ENCODE measurements around the gene HES5.

The HES5 gene

DNA sequence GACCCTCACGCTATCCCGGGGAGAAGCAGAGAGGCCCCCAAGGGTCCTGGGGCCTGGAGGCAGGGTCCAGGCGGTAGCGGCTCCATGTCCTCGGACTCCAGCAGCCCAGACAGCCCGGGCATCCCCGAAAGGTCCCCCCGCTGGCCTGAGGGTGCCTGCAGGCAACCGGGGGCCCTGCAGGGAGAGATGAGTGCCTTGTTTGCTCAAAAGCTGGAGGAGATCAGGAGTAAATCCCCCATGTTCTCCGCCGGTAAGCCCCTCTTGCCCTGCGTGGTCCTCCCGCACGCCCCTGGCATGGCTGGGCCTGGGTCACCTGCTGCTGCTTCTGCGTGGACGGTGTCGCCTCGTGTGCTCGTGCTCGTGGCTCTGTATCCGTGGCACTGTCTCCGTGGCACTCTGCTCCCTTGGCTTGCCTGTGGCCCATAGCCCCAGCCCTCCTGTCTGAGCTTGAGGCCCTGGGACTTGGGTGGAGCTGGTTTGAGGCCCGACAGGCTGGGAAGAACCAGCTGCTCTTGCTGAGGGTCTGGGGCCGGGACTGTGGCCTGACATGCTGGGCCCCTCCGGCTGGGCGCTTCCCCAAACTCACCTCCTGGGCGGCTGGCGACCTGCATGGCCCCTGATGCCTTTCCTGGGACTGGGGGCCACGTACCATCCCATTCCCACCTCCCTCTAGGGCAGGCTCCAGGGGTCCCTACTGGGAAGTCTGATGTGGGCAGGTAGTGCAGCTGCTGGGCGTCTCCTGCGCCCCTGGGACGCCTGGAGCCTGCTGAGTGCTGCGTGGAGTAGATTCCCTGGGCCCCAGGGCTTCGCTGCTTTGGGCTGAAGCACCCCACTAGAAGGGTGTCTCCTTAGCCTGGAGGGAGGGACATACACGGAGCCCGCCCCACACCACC lies 27.2 kb downstream of the HES5 start:
- TF ChIP-seq CTCF (IDR thresholded peaks at IDR 0.05) = no peak

DNA sequence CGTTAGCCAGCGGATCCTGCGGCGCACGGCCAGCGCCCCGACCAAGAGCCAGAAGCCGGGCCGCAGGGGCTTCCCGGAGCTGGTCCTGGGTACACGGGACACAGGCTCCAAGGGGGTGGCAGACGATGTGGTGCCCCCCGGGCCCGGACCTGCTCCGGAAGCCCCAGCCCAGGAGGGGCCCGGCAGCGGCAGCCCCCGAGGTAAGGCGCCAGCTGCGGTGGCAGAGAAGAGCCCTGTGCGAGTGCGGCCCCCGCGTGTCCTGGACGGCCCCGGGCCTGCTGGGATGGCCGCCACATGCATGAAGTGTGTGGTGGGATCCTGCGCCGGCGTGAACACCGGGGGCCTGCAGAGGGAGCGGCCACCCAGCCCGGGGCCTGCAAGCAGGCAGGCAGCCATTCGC lies 27.9 kb downstream of the HES5 start:
- no peak for TF ChIP-seq CTCF (IDR thresholded peaks at IDR 0.05)

GRCh38 chr1:2501820-2502119 lies 28.3 kb downstream of the HES5 start:
- TF ChIP-seq CTCF (IDR thresholded peaks at IDR 0.05) = no peak

GRCh38 chr1:2501041-2501819 lies 28.8 kb downstream of the HES5 start:
- no peak for TF ChIP-seq CTCF (IDR thresholded peaks at IDR 0.05)

DNA sequence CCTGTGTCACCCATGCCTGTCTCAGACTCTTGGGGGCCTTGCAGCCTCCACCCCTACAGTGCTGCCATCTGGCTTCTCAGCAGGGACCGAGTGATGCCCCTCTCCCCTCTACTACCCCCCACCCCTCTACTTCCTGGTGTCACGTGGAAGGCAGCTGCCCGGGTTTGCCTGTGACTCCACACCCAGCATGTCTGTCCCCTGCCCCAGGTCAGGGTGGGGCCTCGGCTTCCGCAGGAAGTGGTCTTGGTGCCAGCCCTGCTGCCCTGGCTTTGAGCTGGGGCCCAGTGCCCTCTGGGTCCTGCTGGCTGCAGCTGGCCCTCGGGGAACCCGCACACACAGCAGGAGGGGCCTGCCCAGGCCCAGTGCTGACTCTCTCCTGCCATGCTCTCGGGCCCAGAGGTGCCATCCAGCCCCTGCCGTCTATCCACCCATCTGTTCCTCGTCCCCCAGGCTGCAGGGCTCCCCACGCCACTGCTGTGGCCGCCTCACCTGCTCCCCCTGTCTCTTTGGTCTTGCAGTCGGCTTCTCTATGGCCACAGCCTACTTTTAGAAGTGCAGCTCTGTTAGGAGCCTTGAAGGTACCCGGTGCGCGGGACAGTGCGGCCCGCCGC lies 30.0 kb downstream of the HES5 start:
- TF ChIP-seq CTCF (IDR thresholded peaks at IDR 0.05) = no peak

DNA sequence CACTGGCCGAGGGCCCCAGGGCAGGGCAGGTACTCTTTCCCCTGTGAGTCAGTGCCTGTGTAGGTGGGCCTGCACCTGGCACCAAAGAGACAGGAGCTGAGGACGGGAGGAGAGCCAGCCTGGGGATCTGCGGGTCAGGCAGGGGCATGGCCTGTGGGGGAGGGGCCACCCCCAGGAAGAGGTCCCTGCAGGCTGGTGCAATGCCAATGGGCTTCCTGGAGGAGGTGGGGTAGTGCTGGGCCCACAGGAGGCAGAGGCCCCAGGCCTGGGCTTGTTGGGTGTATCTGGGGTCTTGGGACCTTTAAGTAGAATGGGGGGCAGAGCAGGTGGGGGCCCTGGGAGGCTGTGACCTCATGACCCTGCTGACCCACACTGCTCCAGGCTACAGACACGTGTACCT lies 30.8 kb downstream of the HES5 start:
- no peak for TF ChIP-seq CTCF (IDR thresholded peaks at IDR 0.05)

DNA sequence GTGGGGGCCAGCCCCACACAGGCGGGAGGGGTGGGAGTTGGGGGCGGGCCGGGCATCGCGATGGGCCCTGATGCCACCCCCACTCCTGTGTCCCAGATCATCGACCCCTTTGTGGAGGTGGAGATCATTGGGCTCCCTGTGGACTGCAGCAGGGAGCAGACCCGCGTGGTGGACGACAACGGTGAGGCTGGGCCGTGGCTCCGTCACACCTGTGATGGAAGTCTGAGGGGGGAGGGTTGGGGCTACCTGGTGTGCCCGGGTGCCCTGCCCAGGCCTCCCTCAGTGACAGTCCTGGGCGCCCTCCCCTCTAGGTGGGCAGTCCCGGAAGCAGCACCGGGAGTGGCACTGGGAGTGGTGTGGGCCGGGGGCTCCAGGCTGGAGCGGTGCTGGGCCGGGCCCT lies 31.4 kb downstream of the HES5 start:
- no peak for TF ChIP-seq CTCF (IDR thresholded peaks at IDR 0.05)

Data from LNCAP (cell line).